ENCODE data around the gene MMP28. TPM values are rescaled to one million over a fixed set of nuclear protein-coding genes. Genes with fewer than 3 reads are reported as not detected.
"Not testable (repeated sequence)": the region's sequence is repeated elsewhere in the genome, so short reads cannot be mapped to it uniquely, and the experiment has no call there.

MMP28 gene
- total RNA-seq, 4 donors from 2014 or later: 2.9 to 58.4 (median 11.0) TPM

DNA sequence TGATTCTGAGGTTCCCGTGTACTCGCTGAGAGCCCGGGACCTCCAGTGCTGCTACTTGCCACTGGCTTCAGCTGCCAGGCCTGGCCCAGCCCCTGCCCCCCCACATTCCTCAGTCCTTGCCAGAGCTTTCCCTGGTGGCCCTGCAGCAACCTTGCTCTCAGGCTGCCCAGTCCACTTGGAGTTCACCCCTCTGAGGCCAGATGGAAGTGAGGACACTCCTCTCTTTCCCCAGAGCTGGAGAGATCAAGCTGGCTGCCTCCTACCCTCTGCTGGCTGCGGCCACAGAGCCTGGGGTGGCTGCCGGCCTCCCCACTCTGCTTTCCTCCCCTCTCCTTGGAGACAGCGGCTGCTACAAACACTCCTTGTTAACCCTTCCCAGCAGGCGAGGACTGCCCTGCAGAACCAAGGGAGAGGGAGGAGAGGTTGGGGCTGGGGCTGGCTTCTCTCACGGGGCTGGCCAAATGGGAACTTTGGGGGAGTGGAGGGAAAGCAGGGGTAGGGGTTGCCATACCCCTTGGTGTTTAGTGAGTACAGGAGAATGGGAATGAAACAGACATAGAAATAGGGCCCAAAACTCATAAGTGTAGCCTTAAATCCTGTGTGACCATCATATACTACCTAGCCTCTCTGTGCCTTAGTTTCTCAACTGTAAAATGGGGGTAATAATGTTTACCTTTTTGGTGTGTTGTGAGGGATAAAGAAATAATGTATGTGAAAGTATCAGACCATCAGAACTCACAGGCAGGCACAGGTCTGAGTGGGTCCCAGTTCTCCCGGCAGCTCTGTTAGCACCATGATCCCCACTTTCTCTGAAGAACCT is 42.3 kb downstream of the MMP28 start, which contains the start of gene GAS2L2:
Gene GAS2L2, minus strand, starts transcription at position 295 of the 820 bp plus-strand sequence. CDS start 389 bp downstream, outside the sequence.
- no peak for DNase-seq
- peaks cover 0 to 4% of the 10 kb centered on the region in 2 donors for H3K4me1 ChIP-seq
- TF ChIP-seq, protein P1, sequence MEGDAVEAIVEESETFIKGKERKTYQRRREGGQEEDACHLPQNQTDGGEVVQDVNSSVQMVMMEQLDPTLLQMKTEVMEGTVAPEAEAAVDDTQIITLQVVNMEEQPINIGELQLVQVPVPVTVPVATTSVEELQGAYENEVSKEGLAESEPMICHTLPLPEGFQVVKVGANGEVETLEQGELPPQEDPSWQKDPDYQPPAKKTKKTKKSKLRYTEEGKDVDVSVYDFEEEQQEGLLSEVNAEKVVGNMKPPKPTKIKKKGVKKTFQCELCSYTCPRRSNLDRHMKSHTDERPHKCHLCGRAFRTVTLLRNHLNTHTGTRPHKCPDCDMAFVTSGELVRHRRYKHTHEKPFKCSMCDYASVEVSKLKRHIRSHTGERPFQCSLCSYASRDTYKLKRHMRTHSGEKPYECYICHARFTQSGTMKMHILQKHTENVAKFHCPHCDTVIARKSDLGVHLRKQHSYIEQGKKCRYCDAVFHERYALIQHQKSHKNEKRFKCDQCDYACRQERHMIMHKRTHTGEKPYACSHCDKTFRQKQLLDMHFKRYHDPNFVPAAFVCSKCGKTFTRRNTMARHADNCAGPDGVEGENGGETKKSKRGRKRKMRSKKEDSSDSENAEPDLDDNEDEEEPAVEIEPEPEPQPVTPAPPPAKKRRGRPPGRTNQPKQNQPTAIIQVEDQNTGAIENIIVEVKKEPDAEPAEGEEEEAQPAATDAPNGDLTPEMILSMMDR (IDR thresholded peaks at IDR 0.05): no peak
- no peak for TF ChIP-seq POLR2A (IDR thresholded peaks at IDR 0.05)
- H3K27me3 ChIP-seq: peaks cover 5 to 11% of the 10 kb centered on the region in 2 donors
- H3K9me3 ChIP-seq: no peaks in the 10 kb centered on the region
- intact Hi-C loops (cut with DNase I; ENCODE audit: low total_unique reads): loop anchor here (5.0 kb wide), 1 partner anchor 436 kb away; no protein-coding TSS in a partner anchor
- H3K27ac ChIP-seq: no peak within 1 kb of the TSS
- H3K4me3 ChIP-seq: no peak within 1 kb of the TSS
- H3K36me3 ChIP-seq: no peaks in the 10 kb centered on the region

GRCh38 chr17:35752471-35752870 is 43.0 kb downstream of the MMP28 start:
- H3K27ac ChIP-seq: no peak overlapping the region
- H3K4me1 ChIP-seq: peaks cover 0 to 4% of the 10 kb centered on the region in 2 donors
- intact Hi-C loops (cut with DNase I; ENCODE audit: low total_unique reads): loop anchor here (5.0 kb wide), 1 partner anchor 435 kb away; no protein-coding TSS in a partner anchor
- no peak for DNase-seq
- peaks cover 5 to 11% of the 10 kb centered on the region in 2 donors for H3K27me3 ChIP-seq
- no peak for TF ChIP-seq POLR2A (IDR thresholded peaks at IDR 0.05)
- TF ChIP-seq, protein P1 (IDR thresholded peaks at IDR 0.05): no peak
- no peaks in the 10 kb centered on the region for H3K9me3 ChIP-seq
- H3K4me3 ChIP-seq: no peak overlapping the region
- no peaks in the 10 kb centered on the region for H3K36me3 ChIP-seq

DNA sequence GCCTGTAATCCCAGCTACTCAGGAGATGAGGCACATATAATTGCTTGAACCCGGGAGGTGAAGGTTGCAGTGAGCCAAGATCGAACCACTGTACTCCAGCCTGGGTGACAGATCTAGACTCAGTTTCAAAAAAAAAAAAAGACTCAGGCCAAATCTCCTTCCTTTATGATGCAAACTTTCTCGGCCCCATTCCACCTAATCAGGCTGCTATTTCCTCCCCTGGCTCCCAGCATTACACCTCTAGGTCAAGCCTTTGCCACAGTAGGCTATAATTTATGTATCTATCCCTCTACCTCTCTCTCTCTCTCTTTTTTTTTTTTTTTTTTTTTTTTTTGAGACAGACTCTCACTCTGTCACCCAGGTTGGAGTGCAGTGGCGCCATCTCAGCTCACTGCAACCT is 43.9 kb downstream of the MMP28 start:
- not testable (repeated sequence) for H3K27ac ChIP-seq, H3K9me3 ChIP-seq, H3K4me1 ChIP-seq, H3K36me3 ChIP-seq, DNase-seq, H3K4me3 ChIP-seq
- intact Hi-C loops (cut with DNase I; ENCODE audit: low total_unique reads): loop anchor here (5.0 kb wide), 1 partner anchor 434 kb away; no protein-coding TSS in a partner anchor
- H3K27me3 ChIP-seq: peaks cover 5 to 11% of the 10 kb centered on the region in 2 donors

DNA sequence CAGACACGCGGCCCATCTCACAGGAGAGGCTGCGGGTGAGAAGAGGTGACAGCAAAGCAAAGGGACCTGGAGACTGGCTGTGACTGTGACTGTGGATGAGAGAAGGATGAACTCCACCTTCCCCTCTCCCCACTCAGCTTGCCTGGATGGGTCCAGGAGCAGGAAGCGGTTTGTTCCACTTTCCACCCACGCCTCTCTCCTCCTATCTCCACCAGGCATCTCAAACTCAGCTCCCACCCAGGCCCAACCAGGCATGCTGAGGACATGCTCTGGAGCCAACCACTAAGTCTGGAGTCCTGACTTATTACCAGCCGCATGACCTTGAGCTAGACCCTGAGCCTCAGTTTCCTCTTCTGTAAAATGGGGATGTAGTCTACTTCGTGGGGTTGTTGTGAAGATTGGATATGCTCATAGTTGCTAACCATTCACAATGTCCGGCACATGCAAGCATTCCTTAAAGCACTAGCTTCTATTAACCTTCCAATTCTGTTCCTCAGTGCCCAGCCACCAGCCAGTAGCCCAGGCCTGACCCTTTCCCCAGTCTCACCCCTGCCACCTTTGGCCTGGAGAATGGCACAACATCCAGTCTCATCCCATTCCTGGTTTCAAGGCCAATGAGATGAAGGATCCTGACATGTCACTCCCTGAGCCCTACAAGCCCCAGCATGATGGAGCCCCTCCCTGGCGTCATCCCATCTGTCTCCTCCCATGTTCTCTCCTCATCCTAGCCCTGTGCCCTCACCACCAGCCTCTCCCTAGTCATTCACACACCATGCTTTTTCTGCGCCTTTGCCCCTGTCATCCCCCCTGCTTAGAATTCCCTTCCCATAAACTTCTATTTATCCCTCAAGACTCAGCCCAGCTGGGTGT is 44.7 kb downstream of the MMP28 start:
- TF ChIP-seq, protein P1 (IDR thresholded peaks at IDR 0.05): no peak
- no peak for TF ChIP-seq POLR2A (IDR thresholded peaks at IDR 0.05)
- no peaks in the 10 kb centered on the region for H3K9me3 ChIP-seq
- peaks cover 0 to 4% of the 10 kb centered on the region in 2 donors for H3K4me1 ChIP-seq
- intact Hi-C loops (cut with DNase I; ENCODE audit: low total_unique reads): loop anchor here (5.0 kb wide), 1 partner anchor 433 kb away; no protein-coding TSS in a partner anchor
- no peak for DNase-seq
- H3K27me3 ChIP-seq: peaks cover 5 to 11% of the 10 kb centered on the region in 2 donors
- no peak overlapping the region for H3K27ac ChIP-seq
- H3K36me3 ChIP-seq: no peaks in the 10 kb centered on the region
- no peak overlapping the region for H3K4me3 ChIP-seq

GRCh38 chr17:35749560-35750412 is 45.7 kb downstream of the MMP28 start:
- intact Hi-C loops (cut with DNase I; ENCODE audit: low total_unique reads): loop anchor here (5.0 kb wide), 2 partner anchors 137 to 432 kb away; no protein-coding TSS in a partner anchor
- H3K36me3 ChIP-seq: no peaks in the 10 kb centered on the region
- no peak overlapping the region for H3K27ac ChIP-seq
- H3K27me3 ChIP-seq: peaks cover 5 to 11% of the 10 kb centered on the region in 2 donors
- H3K4me3 ChIP-seq: no peak overlapping the region
- H3K9me3 ChIP-seq: no peaks in the 10 kb centered on the region
- TF ChIP-seq, protein P1 (IDR thresholded peaks at IDR 0.05): no peak
- no peak for TF ChIP-seq POLR2A (IDR thresholded peaks at IDR 0.05)
- peaks cover 0 to 4% of the 10 kb centered on the region in 2 donors for H3K4me1 ChIP-seq
- no peak for DNase-seq
